Stimulated activated CD8-positive, alpha-beta memory T cell treated with anti-CD3 and anti-CD28 coated beads, Interleukin-12 subunit alpha, Interleukin-12 subunit beta, amount 100 ng/mL, for 4 hours (primary cell): Measurements from ENCODE around the gene TOR1A.

Experiments used
- DNase-seq: peaks from one replicate; pipeline ENCODE4 v3.0.0-alpha.2; 2020; ENCODE audit warnings: low read depth

Gene TOR1A

GRCh38 chr9:129851821-129852220 is 27.9 kb upstream of the TOR1A start:
- no peak for DNase-seq

DNA sequence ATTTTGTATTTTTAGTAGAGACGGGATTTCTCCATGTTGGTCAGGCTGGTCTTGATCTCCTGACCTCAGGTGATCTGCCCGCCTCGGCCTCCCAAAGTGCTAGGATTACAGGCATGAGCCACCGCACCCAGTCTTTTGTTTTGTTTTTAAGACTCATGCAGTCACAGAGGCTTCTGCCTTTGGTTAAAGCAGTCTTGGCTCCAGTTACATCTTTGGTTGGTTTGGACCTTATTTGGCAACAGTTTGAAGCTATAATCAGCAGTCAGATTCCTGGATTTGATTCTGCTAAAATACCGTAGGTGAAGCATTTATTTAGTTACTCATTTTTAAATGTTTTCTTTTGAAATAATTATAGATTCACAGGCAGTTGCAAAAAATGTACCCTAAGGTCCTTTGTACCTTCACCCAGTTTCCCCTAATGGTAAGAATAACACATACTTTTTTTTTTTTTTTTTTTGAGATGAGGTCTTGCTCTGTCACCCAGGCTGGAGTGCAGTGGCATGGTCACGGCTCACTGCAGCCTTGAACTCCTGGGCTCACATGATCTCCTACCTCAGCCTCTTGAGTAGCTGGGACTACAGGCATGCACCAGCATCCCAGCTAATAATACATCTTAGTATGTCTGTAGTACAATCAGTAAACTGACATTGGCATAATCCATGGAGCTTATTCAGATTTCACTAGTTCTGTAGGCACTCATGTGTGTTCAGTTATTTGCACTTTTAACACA is 27.1 kb upstream of the TOR1A start:
- DNase-seq, result no peak

- no peak for DNase-seq
These were observed 26.0 kb upstream of the TOR1A start for GRCh38 chr9:129849901-129850300.

- no peak for DNase-seq
These were observed 24.9 kb upstream of the TOR1A start for GRCh38 chr9:129848712-129849441.

GRCh38 chr9:129845373-129845772 is 21.4 kb upstream of the TOR1A start:
- no peak for DNase-seq

DNA sequence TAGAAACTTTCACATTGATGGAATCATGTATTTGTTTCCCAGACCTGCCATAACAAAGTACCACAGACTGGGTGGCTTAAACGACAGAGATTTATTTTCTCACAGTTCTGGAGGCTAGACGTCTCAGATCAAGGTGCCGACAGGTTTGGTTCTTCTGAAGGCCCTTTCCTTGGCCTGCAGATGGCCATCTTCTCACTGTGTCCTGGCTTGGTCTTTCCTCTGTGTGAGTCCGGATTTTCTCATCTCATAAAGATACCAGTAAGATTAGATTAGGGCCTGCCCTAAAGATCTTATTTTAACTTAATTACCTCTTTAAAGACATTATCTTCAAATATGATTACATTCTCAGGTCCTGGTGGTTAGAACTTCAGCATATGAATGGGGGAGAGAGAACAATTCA is 17.1 kb upstream of the TOR1A start:
- no peak for DNase-seq

- no peak for DNase-seq
These were observed 16.1 kb upstream of the TOR1A start for GRCh38 chr9:129840034-129840433.

DNA sequence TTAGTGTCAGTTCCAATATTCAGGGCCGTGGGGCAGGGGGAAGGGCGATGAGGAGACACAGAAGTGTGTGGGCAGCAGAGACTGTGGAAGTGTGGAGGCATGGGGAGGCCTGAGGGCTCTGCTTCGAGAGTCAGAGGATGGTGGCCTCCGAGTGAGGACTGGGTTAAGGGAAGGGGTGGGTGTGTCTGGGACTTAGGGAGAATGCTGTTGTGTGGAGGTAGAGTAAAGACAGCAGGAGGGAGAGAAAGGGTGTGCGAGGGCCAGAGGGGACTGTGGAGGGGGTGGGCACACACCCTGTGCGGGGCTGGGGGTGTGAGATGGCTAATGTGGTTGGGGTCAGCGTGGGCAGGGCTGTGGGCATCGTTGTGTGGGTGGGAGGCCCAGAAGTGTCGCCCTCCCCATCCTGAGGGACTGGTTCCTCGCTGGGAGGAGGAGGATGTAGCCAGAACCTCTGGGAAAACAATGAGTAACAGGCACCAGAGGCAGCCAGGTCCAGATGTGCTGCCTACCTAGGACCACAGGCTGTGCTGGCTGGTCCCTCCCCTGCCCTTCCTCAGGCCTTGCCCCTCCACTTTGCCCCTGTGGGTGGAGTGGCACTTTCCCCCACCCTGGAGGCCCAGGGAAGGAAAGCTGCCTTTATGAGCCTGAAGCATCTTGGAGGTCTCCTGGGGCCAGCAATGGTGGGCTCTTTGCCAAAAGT is 15.5 kb upstream of the TOR1A start:
- no peak for DNase-seq

DNA sequence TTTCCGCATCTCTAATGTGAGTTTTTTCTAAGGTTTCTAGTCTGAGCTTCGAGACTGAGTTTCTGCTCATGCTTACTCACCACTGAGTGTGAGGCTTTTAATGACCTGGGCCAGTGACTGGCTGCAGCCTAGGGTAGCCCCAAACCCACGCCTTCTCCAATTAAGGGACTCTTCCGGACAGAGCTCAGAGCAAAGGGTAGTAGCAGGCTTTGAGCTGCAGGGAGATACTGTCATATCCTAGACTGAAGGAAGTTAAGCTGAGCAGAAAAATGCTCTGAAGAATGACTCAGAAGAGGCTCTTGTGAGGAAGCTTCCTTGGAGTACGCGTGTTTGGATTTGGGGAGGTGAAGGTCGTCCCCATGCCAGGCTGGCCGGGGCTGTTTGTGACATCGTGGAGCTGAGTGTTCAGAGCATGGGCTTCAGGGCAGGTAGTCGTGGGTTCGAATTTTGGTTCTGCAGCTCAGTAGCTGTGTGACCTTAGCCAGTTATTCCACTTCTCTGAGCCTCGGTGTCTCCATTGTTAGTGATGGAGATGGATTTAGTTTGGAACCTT is 14.8 kb upstream of the TOR1A start:
- no peak for DNase-seq

GRCh38 chr9:129836311-129837007 is 12.5 kb upstream of the TOR1A start:
- no peak for DNase-seq

- no peak for DNase-seq
These were observed 11.9 kb upstream of the TOR1A start for GRCh38 chr9:129835860-129836223.

DNA sequence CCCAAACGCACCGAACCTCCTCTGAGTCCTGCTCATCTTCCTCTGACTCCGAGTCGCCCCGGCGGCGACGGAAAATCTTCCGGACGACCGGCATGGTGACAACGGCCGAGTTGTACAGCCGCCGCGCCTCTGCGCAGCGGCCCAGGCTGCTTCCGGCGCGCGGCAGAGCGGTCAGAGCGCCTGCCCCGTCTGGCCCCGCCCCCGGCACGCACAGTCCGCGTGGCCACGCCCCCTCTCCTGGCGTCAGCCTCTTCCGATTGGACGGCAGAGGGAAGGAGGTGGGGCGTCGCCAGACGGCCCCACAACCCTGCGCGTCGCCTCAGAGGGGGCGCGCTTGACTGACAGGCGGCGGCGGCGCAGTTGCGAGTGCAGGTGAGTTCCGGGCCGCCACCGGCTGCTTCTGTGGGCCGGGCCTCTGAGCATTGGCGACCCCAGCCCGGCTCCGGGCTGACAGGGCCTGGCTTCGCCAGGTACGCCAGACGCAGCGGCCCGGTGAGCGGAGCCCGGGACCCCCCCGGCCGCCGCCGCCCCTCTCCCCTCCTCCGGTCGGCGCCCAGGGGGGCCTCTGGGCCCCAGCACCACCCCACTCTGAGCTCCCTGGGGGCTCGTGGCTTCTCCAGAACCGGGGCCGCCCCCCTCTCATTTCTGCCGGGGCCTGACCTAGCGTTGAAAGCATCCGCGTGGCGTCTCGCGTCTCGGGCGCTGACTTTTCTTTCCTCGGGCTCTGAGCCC is 11.4 kb upstream of the TOR1A start, which contains the start of the genes C9orf78 and USP20:
C9orf78 (minus strand) TSS at position 148 of the 732 bp plus-strand sequence; CDS start at position 94, 54 bp downstream.
USP20 (plus strand) TSS at position 331 of the 732 bp plus-strand sequence. CDS start 17,098 bp downstream, outside the sequence.
- peak; percentile 95 for DNase-seq

GRCh38 chr9:129834489-129835127 is 10.7 kb upstream of the TOR1A start:
- no peak for DNase-seq

GRCh38 chr9:129832982-129833381 is 9.0 kb upstream of the TOR1A start:
- no peak for DNase-seq

- DNase-seq, result no peak
These were observed 5.0 kb upstream of the TOR1A start for GRCh38 chr9:129828969-129829368.

- no peak for DNase-seq
These were observed 4.1 kb upstream of the TOR1A start for GRCh38 chr9:129828051-129828450.

DNA sequence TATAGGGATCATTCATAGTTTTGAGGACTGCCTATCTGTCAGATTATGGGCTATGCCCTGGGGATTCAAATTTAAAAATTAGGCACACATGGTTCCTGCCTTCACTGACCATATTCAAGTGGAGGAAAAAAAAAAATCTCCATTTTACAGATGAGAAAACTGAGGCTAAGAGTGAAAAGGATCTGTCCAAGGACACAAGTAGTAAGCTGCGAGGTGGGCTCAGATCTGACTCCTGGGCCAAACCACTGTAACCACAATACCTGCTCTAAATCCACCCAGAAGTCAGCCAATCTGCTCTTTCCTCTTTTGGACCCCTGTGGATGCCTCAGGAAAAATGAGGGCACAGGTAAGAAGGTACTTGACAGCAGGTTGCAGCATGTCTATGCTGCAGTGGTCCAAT is 2.8 kb upstream of the TOR1A start:
- no peak for DNase-seq

GRCh38 chr9:129826344-129826743 is 2.4 kb upstream of the TOR1A start:
- no peak for DNase-seq

GRCh38 chr9:129823542-129823934 is 398 bp downstream of the TOR1A start:
- no peak for DNase-seq

- DNase-seq, result no peak
These were observed 916 bp downstream of the TOR1A start for GRCh38 chr9:129822898-129823541.
